ENCODE data around the gene PLXNA4.

- TF ChIP-seq CTCF (conservative IDR thresholded peaks at IDR 0.05; ENCODE audit: low read depth in 2 of 2) (no peak), POLR2AphosphoS5 (IDR thresholded peaks at IDR 0.05; ENCODE audit: low read depth) (no peak), CREB1 (CRISPR knock-in tag; IDR thresholded peaks at IDR 0.05; ENCODE audit: low read depth) (no peak), EZH2phosphoT487 (IDR thresholded peaks at IDR 0.05; ENCODE audit: unreplicated experiment) (no peak), EZH2 (IDR thresholded peaks at IDR 0.05; ENCODE audit: low read depth, unreplicated experiment) (no peak), STAT1 (IDR thresholded peaks at IDR 0.05; ENCODE audit: unreplicated experiment) (no peak), NANOG (IDR thresholded peaks at IDR 0.05; ENCODE audit: borderline replicate concordance) (no peak), JUNB (IDR thresholded peaks at IDR 0.05; ENCODE audit: unreplicated experiment) (no peak), ETS1 (IDR thresholded peaks at IDR 0.05) (no peak), ZNF114 (CRISPR knock-in tag; IDR thresholded peaks at IDR 0.05) (no peak)
- TF ChIP-seq, protein P1, sequence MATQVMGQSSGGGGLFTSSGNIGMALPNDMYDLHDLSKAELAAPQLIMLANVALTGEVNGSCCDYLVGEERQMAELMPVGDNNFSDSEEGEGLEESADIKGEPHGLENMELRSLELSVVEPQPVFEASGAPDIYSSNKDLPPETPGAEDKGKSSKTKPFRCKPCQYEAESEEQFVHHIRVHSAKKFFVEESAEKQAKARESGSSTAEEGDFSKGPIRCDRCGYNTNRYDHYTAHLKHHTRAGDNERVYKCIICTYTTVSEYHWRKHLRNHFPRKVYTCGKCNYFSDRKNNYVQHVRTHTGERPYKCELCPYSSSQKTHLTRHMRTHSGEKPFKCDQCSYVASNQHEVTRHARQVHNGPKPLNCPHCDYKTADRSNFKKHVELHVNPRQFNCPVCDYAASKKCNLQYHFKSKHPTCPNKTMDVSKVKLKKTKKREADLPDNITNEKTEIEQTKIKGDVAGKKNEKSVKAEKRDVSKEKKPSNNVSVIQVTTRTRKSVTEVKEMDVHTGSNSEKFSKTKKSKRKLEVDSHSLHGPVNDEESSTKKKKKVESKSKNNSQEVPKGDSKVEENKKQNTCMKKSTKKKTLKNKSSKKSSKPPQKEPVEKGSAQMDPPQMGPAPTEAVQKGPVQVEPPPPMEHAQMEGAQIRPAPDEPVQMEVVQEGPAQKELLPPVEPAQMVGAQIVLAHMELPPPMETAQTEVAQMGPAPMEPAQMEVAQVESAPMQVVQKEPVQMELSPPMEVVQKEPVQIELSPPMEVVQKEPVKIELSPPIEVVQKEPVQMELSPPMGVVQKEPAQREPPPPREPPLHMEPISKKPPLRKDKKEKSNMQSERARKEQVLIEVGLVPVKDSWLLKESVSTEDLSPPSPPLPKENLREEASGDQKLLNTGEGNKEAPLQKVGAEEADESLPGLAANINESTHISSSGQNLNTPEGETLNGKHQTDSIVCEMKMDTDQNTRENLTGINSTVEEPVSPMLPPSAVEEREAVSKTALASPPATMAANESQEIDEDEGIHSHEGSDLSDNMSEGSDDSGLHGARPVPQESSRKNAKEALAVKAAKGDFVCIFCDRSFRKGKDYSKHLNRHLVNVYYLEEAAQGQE (IDR thresholded peaks at IDR 0.05; ENCODE audit: unreplicated experiment), result no peak
These were observed 370.8 kb downstream of the PLXNA4 start for GRCh38 chr7:132205509-132205908.

Data from GM23338 (cell line).